ENCODE data around the gene AMPD1. TPM values are rescaled to one million over a fixed set of nuclear protein-coding genes. Genes with fewer than 3 reads are reported as not detected.

The AMPD1 gene
- total and polyA plus RNA-seq, 10 of the 15 experiments (the other 5 are each of a cell fraction or from before 2014, with no cell fraction given), result 0.12 to 0.30 (median 0.14) TPM; not detected in 7

GRCh38 chr1:114669562-114670082, 25.7 kb downstream of the AMPD1 start, which contains the start of gene DENND2C:
DENND2C (minus strand) TSS chr1:114670049; CDS start chr1:114625984, 44,065 bp downstream.
- no peak for DNase-seq (ENCODE audit: low read depth, low spot score)
- Histone ChIP-seq H3K9me3 (replicated peaks; ENCODE audit: control insufficient read depth, insufficient read depth, low read length) (no peaks in the 10 kb centered on the region), H3K4me2 (ENCODE audit: control insufficient read depth, insufficient read depth) (peak within 1 kb of the TSS; percentile 100), H3K4me1 (ENCODE audit: control insufficient read depth, insufficient read depth, low read length) (peaks cover 5% of the 10 kb centered on the region), H2AFZ (ENCODE audit: control insufficient read depth, low read depth, low read length) (peak within 1 kb of the TSS; percentile 94), H3K9ac (ENCODE audit: control insufficient read depth, insufficient read depth, low read length) (peak within 1 kb of the TSS; percentile 39), H3K27ac (ENCODE audit: control insufficient read depth, insufficient read depth) (no peak within 1 kb of the TSS), H3K4me3 (peak within 1 kb of the TSS; percentile 74), H3K27me3 (replicated peaks in 1 of 2; ENCODE audit: control insufficient read depth in 2 of 2, insufficient read depth in 2 of 2, low read length in 1 of 2) (no peaks in the 10 kb centered on the region; a peak in 1 of 4 replicates), H3K36me3 (ENCODE audit: control insufficient read depth in 2 of 2, insufficient read depth in 2 of 2, low read length in 1 of 2) (no peaks in the 10 kb centered on the region), H3K79me2 (ENCODE audit: control insufficient read depth, insufficient read depth, low read length) (no peaks in the 10 kb centered on the region), H4K20me1 (ENCODE audit: control insufficient read depth, insufficient read depth) (no peaks in the 10 kb centered on the region)
- ChIA-PET CTCF (interaction anchor here (1.9 to 5.0 kb wide), 2 partner anchors 24 to 323 kb away, joined by 4 to 31 read pairs; no protein-coding TSS in a partner anchor), POLR2A (interaction anchor here (0.5 kb wide), 1 partner anchor 17 kb away, joined by 5 read pairs; no protein-coding TSS in a partner anchor), RAD21 (ENCODE audit: unreplicated experiment) (interaction anchor here (0.6 to 1.1 kb wide), 4 partner anchors 20 to 158 kb away, joined by 3 to 4 read pairs (median 4); partner anchors contain the start of gene NRAS), SMC1A (ENCODE audit: uncharacterized antibody, unreplicated experiment) (no interaction called here)
- in situ Hi-C loops (cut with MboI), result loop anchor here (10.0 kb wide), 1 partner anchor 325 kb away; no protein-coding TSS in a partner anchor
- peak; percentile 56 for TF ChIP-seq IKZF1 (conservative IDR thresholded peaks at IDR 0.05)
- TF ChIP-seq, protein P1, sequence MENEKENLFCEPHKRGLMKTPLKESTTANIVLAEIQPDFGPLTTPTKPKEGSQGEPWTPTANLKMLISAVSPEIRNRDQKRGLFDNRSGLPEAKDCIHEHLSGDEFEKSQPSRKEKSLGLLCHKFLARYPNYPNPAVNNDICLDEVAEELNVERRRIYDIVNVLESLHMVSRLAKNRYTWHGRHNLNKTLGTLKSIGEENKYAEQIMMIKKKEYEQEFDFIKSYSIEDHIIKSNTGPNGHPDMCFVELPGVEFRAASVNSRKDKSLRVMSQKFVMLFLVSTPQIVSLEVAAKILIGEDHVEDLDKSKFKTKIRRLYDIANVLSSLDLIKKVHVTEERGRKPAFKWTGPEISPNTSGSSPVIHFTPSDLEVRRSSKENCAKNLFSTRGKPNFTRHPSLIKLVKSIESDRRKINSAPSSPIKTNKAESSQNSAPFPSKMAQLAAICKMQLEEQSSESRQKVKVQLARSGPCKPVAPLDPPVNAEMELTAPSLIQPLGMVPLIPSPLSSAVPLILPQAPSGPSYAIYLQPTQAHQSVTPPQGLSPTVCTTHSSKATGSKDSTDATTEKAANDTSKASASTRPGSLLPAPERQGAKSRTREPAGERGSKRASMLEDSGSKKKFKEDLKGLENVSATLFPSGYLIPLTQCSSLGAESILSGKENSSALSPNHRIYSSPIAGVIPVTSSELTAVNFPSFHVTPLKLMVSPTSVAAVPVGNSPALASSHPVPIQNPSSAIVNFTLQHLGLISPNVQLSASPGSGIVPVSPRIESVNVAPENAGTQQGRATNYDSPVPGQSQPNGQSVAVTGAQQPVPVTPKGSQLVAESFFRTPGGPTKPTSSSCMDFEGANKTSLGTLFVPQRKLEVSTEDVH (IDR thresholded peaks at IDR 0.05; ENCODE audit: low read depth, partially characterized antibody), result no peak
- no peak for TF ChIP-seq TAF1 (IDR thresholded peaks at IDR 0.05; ENCODE audit: borderline replicate concordance, low read depth, low read length)
- TF ChIP-seq ZBTB11 (CRISPR knock-in tag; IDR thresholded peaks at IDR 0.05), result no peak
- TF ChIP-seq ZZZ3 (IDR thresholded peaks at IDR 0.05; ENCODE audit: control insufficient read depth, insufficient read length, low read depth), result no peak
- TF ChIP-seq RUNX3 (IDR thresholded peaks at IDR 0.05; ENCODE audit: low read length), result 0 out of 2 replicates have a peak, but pooled peaks have one; percentile 2
- TF ChIP-seq EGR1 (IDR thresholded peaks at IDR 0.05; ENCODE audit: borderline replicate concordance in 1 of 2, low read depth in 2 of 2, low read length in 2 of 2), result peak in 1 of 2 experiments; percentile 95; a peak in 2 of 3 replicates
- no peak for FAIRE-seq
- WGBS (ENCODE audit: insufficient coverage, insufficient replicate concordance, low lambda C conversion rate, missing lambda C conversion rate), result 4% methylated on average over 48 of the region's 50 CpGs
- ATAC-seq, result peak; percentile 75
- no TSS peak for BruUV-seq (replicated peaks)
- intact Hi-C loops (cut with micrococcal nuclease; ENCODE audit: unreplicated experiment), result loop anchor here (5.0 kb wide), 1 partner anchor 322 kb away; no protein-coding TSS in a partner anchor

Data from GM12878 (cell line).